Measurements from ENCODE around the gene SFTPA2.

DNA sequence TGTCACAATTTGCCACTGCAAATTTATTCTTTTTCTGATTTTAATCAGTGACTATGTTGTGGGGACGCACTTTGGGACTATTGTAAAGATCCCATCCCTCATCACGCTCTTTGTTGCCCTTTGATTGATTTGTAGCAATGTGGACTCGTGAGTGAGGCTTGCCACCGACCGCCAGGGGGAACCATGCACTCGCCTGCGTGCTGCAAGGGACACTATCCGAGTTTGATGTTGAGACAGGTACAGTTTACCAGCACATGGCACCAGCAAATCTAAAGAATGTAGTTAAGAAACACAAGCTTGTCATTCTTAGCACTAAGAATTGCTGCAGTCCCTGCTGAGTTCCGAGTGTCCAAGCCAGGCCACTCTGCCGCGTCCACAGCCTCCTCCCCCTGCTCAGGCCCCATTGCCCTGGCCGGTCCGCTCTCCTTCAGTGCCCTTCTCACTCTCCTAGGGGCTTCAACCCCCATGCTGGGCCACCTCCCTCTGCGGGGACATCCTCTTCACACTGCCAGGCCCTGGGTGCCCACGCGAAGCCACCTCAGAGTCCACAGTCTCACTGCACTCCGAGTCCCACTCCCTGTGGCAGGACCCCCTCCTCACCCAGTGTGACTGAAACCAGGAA is 2.0 kb upstream of the SFTPA2 start:
- TF ChIP-seq POLR2AphosphoS5 (IDR thresholded peaks at IDR 0.05) (no peak), EP300 (IDR thresholded peaks at IDR 0.05) (no peak), POLR2A (IDR thresholded peaks at IDR 0.05) (no peak)
- TF ChIP-seq, protein P1, sequence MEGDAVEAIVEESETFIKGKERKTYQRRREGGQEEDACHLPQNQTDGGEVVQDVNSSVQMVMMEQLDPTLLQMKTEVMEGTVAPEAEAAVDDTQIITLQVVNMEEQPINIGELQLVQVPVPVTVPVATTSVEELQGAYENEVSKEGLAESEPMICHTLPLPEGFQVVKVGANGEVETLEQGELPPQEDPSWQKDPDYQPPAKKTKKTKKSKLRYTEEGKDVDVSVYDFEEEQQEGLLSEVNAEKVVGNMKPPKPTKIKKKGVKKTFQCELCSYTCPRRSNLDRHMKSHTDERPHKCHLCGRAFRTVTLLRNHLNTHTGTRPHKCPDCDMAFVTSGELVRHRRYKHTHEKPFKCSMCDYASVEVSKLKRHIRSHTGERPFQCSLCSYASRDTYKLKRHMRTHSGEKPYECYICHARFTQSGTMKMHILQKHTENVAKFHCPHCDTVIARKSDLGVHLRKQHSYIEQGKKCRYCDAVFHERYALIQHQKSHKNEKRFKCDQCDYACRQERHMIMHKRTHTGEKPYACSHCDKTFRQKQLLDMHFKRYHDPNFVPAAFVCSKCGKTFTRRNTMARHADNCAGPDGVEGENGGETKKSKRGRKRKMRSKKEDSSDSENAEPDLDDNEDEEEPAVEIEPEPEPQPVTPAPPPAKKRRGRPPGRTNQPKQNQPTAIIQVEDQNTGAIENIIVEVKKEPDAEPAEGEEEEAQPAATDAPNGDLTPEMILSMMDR (IDR thresholded peaks at IDR 0.05), result peak; percentile 21 to 80 (median 52)

Measured in gastroesophageal sphincter (tissue), 3 donors.